GM12892 (cell line): Measurements from ENCODE around the gene KNTC1.

Experiments
- POLR2A ChIP-seq: IDR thresholded peaks from 2 replicates; pipeline ENCODE4 v1.6.1; 2011; ENCODE audit warnings: low read depth, low read length, control low read depth
- POLR2AphosphoS5 ChIP-seq: IDR thresholded peaks from 2 replicates; pipeline ENCODE4 v1.6.1; 2011; ENCODE audit warnings: low read depth, low read length, control low read depth

- TF ChIP-seq POLR2AphosphoS5 (no peak), POLR2A (no peak)
Measured at GRCh38 chr12:122508163-122508562, 18.9 kb upstream of the KNTC1 start.
